Thyroid gland (tissue), 4 donors: ENCODE data around the gene MAML3. TPM values are rescaled to one million over a fixed set of nuclear protein-coding genes. Genes with fewer than 3 reads are reported as not detected.

Experiments
- DNase-seq, 2 donors: peaks; one replicate each; pipeline ENCODE4 v3.0.0-alpha.2; 2019
- H3K27ac ChIP-seq, 3 donors: fragments of 200-600 bp; sonication (generic); 1 replicate in 2 of 3; 2 replicates in 1 of 3; pipeline ENCODE4 v1.5.1; 2016 to 2019; ENCODE audit warnings: mild to moderate bottlenecking in 1 of 3, moderate library complexity in 1 of 3
- H3K27me3 ChIP-seq: fragments of 200-600 bp; sonication (generic); one replicate; pipeline ENCODE4 v1.5.1; 2019
- H3K36me3 ChIP-seq, 2 donors: fragments of 200-600 bp; sonication (generic); one replicate each; pipeline ENCODE4 v1.5.1; 2016 to 2019
- H3K4me1 ChIP-seq, 2 donors: fragments of 200-600 bp; sonication (generic); one replicate each; pipeline ENCODE4 v1.5.1; 2017 to 2019
- H3K4me3 ChIP-seq, 3 donors: fragments of 200-600 bp; sonication (generic); replicated peaks in 1 of 3; 1 replicate in 2 of 3; 2 replicates in 1 of 3; pipeline ENCODE4 v1.5.1; 2016; ENCODE audit warnings: mild to moderate bottlenecking in 1 of 3
- H3K9me3 ChIP-seq: fragments of 200-600 bp; sonication (generic); one replicate; pipeline ENCODE4 v1.5.1; 2017
- POLR2A ChIP-seq, 2 donors: fragments of 450-650 bp; IDR thresholded peaks; one replicate each; pipeline ENCODE4 v1.6.1; 2017; ENCODE audit warnings: antibody characterized with exemption in 2 of 2, mild to moderate bottlenecking in 2 of 2, moderate library complexity in 1 of 2
- WGBS, 2 donors: methylation state at CpG; one replicate each; pipeline ENCODE4 v1.1.5; 2017; 5-methylcytosine and 5-hydroxymethylcytosine counted together
- intact Hi-C: fragments of 100-400 bp; cut with DNase I; formaldehyde crosslinking; loops from one replicate; pipeline ENCODE4 v1.15.1; 2023
- total RNA-seq, 4 donors: library from RNA; depleted of rRNA; stranded (reverse); fragments of >200 nt; gene quantifications; one replicate each; pipeline ENCODE4 v1.2.3, GENCODE V29; 2016
- TF ChIP-seq, protein P1 (sequence below), 6 experiments: fragments of 200-600 bp in 3 of 6; fragments of 450-650 bp in 3 of 6; sonication (generic) in 3 of 6; IDR thresholded peaks; one replicate each; pipeline ENCODE4 v1.5.1; 2016 to 2019; ENCODE audit warnings: antibody characterized with exemption in 6 of 6, mild to moderate bottlenecking in 2 of 6, inconsistent platforms in 1 of 6, moderate library complexity in 1 of 6

The MAML3 gene
- total RNA-seq, 4 donors from 2014 or later, result 5.7 to 14.1 (median 11.4) TPM

DNA sequence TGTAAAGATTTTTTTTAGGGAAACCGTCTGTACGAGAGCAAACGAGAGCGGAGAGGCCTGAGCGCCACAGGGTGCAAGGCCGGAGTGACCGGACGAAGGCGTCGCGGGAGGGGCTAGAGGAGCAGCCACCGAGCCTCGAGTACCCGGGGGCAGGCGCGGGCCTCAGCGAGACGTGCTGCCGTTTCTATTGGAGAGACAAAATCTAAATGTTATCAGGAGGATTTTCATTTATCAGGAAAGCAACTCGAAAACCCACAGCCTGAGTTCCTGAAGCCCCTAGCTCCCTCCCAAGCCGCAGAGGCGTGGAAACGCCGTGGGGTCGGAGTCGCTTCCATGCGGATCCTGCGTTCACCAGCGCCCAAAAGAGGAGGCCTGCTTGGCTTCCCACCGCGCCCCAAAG, 294.1 kb downstream of the MAML3 start:
- Histone ChIP-seq H3K27ac (no peak overlapping the region), H3K27me3 (no peaks in the 10 kb centered on the region), H3K4me3 (no peak overlapping the region), H3K9me3 (no peaks in the 10 kb centered on the region), H3K4me1 (no peaks in the 10 kb centered on the region), H3K36me3 (no peaks in the 10 kb centered on the region)
- DNase-seq, result no peak
- TF ChIP-seq, protein P1, sequence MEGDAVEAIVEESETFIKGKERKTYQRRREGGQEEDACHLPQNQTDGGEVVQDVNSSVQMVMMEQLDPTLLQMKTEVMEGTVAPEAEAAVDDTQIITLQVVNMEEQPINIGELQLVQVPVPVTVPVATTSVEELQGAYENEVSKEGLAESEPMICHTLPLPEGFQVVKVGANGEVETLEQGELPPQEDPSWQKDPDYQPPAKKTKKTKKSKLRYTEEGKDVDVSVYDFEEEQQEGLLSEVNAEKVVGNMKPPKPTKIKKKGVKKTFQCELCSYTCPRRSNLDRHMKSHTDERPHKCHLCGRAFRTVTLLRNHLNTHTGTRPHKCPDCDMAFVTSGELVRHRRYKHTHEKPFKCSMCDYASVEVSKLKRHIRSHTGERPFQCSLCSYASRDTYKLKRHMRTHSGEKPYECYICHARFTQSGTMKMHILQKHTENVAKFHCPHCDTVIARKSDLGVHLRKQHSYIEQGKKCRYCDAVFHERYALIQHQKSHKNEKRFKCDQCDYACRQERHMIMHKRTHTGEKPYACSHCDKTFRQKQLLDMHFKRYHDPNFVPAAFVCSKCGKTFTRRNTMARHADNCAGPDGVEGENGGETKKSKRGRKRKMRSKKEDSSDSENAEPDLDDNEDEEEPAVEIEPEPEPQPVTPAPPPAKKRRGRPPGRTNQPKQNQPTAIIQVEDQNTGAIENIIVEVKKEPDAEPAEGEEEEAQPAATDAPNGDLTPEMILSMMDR (IDR thresholded peaks at IDR 0.05), result no peak
- TF ChIP-seq POLR2A (IDR thresholded peaks at IDR 0.05), result no peak
- WGBS, 2 donors, result 93 to 95% methylated on average over 31 of the region's 31 CpGs
- intact Hi-C loops, result no loop called here

DNA sequence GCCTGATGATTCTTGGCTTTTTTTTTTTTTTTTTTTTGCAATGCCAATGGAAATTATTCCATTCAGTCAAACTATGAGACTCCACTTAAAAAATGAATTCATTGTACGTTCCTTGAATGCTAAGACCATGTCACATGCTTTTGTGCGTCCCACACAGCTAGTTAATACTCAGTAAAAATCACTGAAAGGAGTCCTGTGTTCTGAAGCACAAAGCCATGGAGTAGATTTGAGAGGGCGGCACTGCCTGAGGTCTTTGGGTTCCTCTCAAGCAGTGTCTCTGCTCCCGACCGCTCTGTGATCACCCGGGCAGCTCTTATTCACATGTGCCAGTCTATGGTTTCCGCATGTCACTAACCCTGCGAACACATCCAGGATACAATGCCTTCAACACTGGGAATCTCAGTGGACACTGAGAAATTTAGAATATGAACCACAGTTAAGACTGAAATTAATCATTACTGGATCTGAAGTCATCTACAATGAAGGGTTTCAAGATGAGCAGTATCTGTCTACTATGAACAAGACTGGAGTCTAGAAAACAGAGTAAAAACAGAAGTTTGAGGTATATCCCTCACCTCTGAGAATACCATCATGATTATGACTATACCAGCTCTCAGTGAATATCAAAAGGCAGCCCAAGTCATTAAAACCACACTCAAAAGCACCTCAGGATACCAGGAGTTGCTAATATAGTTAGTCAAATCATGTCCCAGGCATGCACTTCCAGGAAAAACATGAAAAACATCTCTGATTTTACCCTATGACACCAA, 295.4 kb downstream of the MAML3 start:
- TF ChIP-seq POLR2A (IDR thresholded peaks at IDR 0.05), result no peak
- TF ChIP-seq, protein P1 (IDR thresholded peaks at IDR 0.05), result no peak
- Histone ChIP-seq H3K36me3 (no peaks in the 10 kb centered on the region), H3K27ac (no peak overlapping the region), H3K27me3 (no peaks in the 10 kb centered on the region), H3K9me3 (no peaks in the 10 kb centered on the region), H3K4me3 (no peak overlapping the region), H3K4me1 (no peaks in the 10 kb centered on the region)
- DNase-seq, result no peak
- WGBS, 2 donors, result 93 to 98% methylated on average over 8 of the region's 8 CpGs
- intact Hi-C loops, result no loop called here

DNA sequence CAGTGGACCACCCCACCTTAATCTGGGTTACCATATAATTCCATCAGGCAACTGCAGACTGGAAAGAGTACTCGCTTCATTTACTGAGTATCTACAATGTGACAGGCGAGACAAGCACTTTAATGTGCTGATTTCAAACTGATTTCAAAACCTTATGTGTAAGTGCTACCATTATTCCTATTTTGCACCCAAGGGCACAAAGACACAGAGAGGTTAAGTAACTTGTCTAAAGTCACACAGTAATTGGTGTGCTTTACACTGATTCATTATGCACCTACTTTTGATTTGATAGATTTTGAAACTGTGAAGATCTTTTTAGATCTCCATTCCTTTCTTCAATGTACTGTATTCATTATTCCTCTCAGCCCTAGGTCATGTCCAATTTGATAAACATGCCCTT, 296.0 kb downstream of the MAML3 start:
- Histone ChIP-seq H3K4me3 (no peak overlapping the region), H3K27ac (no peak overlapping the region), H3K27me3 (no peaks in the 10 kb centered on the region), H3K9me3 (no peaks in the 10 kb centered on the region), H3K36me3 (no peaks in the 10 kb centered on the region), H3K4me1 (no peaks in the 10 kb centered on the region)
- TF ChIP-seq POLR2A (IDR thresholded peaks at IDR 0.05), result no peak
- TF ChIP-seq, protein P1 (IDR thresholded peaks at IDR 0.05), result no peak
- 48 to 71% methylated on average over 2 of the region's 2 CpGs for WGBS, 2 donors
- intact Hi-C loops, result no loop called here
- no peak for DNase-seq

DNA sequence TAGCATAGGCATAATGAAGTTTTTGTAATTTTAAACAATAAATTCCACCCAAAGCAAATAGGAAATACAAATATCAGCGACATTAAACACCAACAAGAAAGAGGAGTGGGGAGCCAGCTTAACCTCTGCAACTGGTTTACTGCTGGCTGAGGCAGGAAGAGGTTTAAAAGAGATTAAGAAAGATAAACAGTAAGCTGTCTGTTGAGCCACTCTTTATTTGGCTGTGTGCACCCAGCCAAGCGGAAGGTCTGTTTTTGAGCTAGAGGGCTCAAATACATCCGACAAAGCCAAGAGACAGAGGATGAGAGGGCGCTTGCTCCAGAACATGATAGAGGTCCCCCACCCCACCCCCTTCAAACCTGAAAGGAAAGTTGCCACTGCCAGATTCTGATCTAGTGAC, 297.0 kb downstream of the MAML3 start:
- 57 to 59% methylated on average over 4 of the region's 4 CpGs for WGBS, 2 donors

More for the DNA sequence above, 297.0 kb downstream of the MAML3 start:
- DNase-seq, result no peak
- intact Hi-C loops, result no loop called here
- no peaks in the 10 kb centered on the region for H3K9me3 ChIP-seq
- H3K36me3 ChIP-seq, result no peaks in the 10 kb centered on the region
- H3K4me3 ChIP-seq, result no peak overlapping the region
- H3K27me3 ChIP-seq, result no peaks in the 10 kb centered on the region
- no peak for TF ChIP-seq POLR2A (IDR thresholded peaks at IDR 0.05)
- TF ChIP-seq, protein P1 (IDR thresholded peaks at IDR 0.05), result no peak
- no peak overlapping the region for H3K27ac ChIP-seq
- no peaks in the 10 kb centered on the region for H3K4me1 ChIP-seq
